GM21360 (cell line): ENCODE measurements around the gene MAST3.

Experiments used
- ATAC-seq: cut with Tn5 transposase; IDR thresholded peaks from one replicate; pipeline ENCODE4 v1.9.1; 2021; ENCODE audit warnings: mild to moderate bottlenecking, moderate library complexity; ENCODE audit not compliant: unreplicated experiment

Gene MAST3

GRCh38 chr19:18131841-18132596 lies 34.4 kb downstream of the MAST3 start:
- ATAC-seq, result no peak

- no peak for ATAC-seq
Observed at GRCh38 chr19:18135712-18136584, 38.4 kb downstream of the MAST3 start.

- no peak for ATAC-seq
Observed at GRCh38 chr19:18137242-18137641, 39.7 kb downstream of the MAST3 start.

GRCh38 chr19:18137657-18138339 lies 40.2 kb downstream of the MAST3 start:
- no peak for ATAC-seq

- ATAC-seq, result no peak
Observed at GRCh38 chr19:18140473-18140872, 42.9 kb downstream of the MAST3 start.

- no peak for ATAC-seq
Observed at GRCh38 chr19:18141031-18141430, 43.5 kb downstream of the MAST3 start.

GRCh38 chr19:18143902-18144301 lies 46.3 kb downstream of the MAST3 start:
- ATAC-seq, result no peak

GRCh38 chr19:18144361-18144760 lies 46.8 kb downstream of the MAST3 start:
- no peak for ATAC-seq

- ATAC-seq, result no peak
Observed at GRCh38 chr19:18144906-18145305, 47.3 kb downstream of the MAST3 start.

GRCh38 chr19:18145391-18145999 lies 47.9 kb downstream of the MAST3 start:
- no peak for ATAC-seq

- ATAC-seq, result no peak
Observed at GRCh38 chr19:18147396-18147795, 49.8 kb downstream of the MAST3 start.

- ATAC-seq, result no peak
Observed at GRCh38 chr19:18149596-18149975, 52.0 kb downstream of the MAST3 start.

GRCh38 chr19:18150776-18151624 lies 53.4 kb downstream of the MAST3 start:
- ATAC-seq, result no peak

GRCh38 chr19:18152442-18152816 lies 54.9 kb downstream of the MAST3 start:
- ATAC-seq, result peak; percentile 50

GRCh38 chr19:18152817-18153555 lies 55.4 kb downstream of the MAST3 start, which contains the start of gene PIK3R2:
Gene PIK3R2 (plus strand): TSS chr19:18153163. CDS start chr19:18155880, 2,717 bp downstream.
- ATAC-seq, result peak; percentile 71

- no peak for ATAC-seq
Observed at GRCh38 chr19:18153556-18154134, 56.1 kb downstream of the MAST3 start.

- no peak for ATAC-seq
Observed at GRCh38 chr19:18155095-18156087, 57.8 kb downstream of the MAST3 start.

GRCh38 chr19:18156268-18156667 lies 58.7 kb downstream of the MAST3 start:
- no peak for ATAC-seq
